ENCODE results near the gene SEC61A1. TPM values are rescaled to one million over a fixed set of nuclear protein-coding genes. Genes with fewer than 3 reads are reported as not detected.

The SEC61A1 gene
- total and polyA plus RNA-seq, 4 donors, result 80.4 to 295 (median 147) TPM

DNA sequence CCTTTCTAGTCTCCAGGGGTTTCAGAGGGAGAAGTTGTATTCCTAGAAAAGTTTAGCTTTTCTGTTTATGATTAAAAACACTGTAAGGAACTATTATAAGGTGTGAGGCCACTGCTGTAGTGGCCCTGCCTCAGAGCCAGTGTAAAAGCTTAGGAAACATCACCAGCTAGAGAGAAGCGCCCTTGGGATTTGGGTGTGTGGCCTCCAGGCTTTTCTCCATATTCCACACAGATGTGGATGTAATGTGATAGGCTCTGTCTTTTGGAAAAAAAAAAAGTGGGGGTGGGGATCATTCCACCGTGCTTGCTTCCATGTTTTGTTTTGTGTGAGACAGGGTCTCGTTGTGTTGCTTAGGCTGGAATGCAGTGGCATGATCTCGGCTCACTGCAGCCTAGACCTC is 13.9 kb downstream of the SEC61A1 start:
- Histone ChIP-seq H3K4me3 (ENCODE audit: low read depth in 1 of 3, low read length in 3 of 3) (no peak overlapping the region), H3K27me3 (ENCODE audit: control insufficient read depth in 4 of 4, insufficient read depth in 4 of 4, low read length in 3 of 4) (no peaks in the 10 kb centered on the region), H3K9me3 (ENCODE audit: control insufficient read depth in 4 of 4, low read length in 3 of 4) (no peaks in the 10 kb centered on the region), H3K36me3 (ENCODE audit: control insufficient read depth in 4 of 4, insufficient read depth in 3 of 4, low read depth in 1 of 4, low read length in 3 of 4) (peaks cover 39 to 90% (median 85%) of the 10 kb centered on the region in 4 donors), H3K4me1 (ENCODE audit: control insufficient read depth in 4 of 4, insufficient read depth in 4 of 4, low read length in 3 of 4) (peaks cover 0 to 36% (median 26%) of the 10 kb centered on the region in 4 donors), H3K27ac (ENCODE audit: low read depth in 1 of 2, low read length in 2 of 2) (no peak overlapping the region), H3K9ac (ENCODE audit: low read depth in 1 of 2, low read length in 2 of 2) (no peak overlapping the region)
- WGBS, result 95% methylated on average over 4 of the region's 4 CpGs
- no peak for DNase-seq (ENCODE audit: low spot score)
- TF ChIP-seq, protein P1, sequence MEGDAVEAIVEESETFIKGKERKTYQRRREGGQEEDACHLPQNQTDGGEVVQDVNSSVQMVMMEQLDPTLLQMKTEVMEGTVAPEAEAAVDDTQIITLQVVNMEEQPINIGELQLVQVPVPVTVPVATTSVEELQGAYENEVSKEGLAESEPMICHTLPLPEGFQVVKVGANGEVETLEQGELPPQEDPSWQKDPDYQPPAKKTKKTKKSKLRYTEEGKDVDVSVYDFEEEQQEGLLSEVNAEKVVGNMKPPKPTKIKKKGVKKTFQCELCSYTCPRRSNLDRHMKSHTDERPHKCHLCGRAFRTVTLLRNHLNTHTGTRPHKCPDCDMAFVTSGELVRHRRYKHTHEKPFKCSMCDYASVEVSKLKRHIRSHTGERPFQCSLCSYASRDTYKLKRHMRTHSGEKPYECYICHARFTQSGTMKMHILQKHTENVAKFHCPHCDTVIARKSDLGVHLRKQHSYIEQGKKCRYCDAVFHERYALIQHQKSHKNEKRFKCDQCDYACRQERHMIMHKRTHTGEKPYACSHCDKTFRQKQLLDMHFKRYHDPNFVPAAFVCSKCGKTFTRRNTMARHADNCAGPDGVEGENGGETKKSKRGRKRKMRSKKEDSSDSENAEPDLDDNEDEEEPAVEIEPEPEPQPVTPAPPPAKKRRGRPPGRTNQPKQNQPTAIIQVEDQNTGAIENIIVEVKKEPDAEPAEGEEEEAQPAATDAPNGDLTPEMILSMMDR (IDR thresholded peaks at IDR 0.05; ENCODE audit: low read depth, low read length, missing input control), result no peak

DNA sequence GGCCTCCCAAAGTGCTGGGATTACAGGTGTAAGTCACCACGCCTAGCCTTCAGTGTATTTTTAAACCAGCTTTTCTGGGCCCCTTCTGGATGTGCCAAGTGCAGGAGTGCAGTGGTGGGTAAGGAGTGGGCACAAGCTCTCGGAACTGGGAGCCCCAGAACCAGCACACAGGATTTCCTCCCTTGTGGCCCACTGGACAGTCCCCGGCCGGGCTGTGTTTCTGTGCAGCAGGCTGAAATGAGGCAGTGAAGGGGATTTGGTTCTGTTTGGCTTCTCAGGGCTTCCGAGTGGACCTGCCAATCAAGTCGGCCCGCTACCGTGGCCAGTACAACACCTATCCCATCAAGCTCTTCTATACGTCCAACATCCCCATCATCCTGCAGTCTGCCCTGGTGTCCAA is 14.4 kb downstream of the SEC61A1 start:
- peaks cover 0 to 42% (median 31%) of the 10 kb centered on the region in 4 donors for H3K4me1 ChIP-seq (ENCODE audit: control insufficient read depth in 4 of 4, insufficient read depth in 4 of 4, low read length in 3 of 4)
- H3K27me3 ChIP-seq (ENCODE audit: control insufficient read depth in 4 of 4, insufficient read depth in 4 of 4, low read length in 3 of 4), result no peaks in the 10 kb centered on the region
- no peak overlapping the region for H3K4me3 ChIP-seq (ENCODE audit: low read depth in 1 of 3, low read length in 3 of 3)
- H3K36me3 ChIP-seq (ENCODE audit: control insufficient read depth in 4 of 4, insufficient read depth in 3 of 4, low read depth in 1 of 4, low read length in 3 of 4), result peaks cover 39 to 88% (median 79%) of the 10 kb centered on the region in 4 donors
- no peak overlapping the region for H3K27ac ChIP-seq (ENCODE audit: low read depth in 1 of 2, low read length in 2 of 2)
- no peak for DNase-seq (ENCODE audit: low spot score)
- H3K9me3 ChIP-seq (ENCODE audit: control insufficient read depth in 4 of 4, low read length in 3 of 4), result no peaks in the 10 kb centered on the region
- 95% methylated on average over 9 of the region's 9 CpGs for WGBS
- no peak for TF ChIP-seq RAD21 (IDR thresholded peaks at IDR 0.05)
- no peak for TF ChIP-seq FOXA1 (IDR thresholded peaks at IDR 0.05)
- no peak for TF ChIP-seq ATF3 (IDR thresholded peaks at IDR 0.05)
- TF ChIP-seq NR2F2 (IDR thresholded peaks at IDR 0.05), result no peak
- TF ChIP-seq, protein P2, sequence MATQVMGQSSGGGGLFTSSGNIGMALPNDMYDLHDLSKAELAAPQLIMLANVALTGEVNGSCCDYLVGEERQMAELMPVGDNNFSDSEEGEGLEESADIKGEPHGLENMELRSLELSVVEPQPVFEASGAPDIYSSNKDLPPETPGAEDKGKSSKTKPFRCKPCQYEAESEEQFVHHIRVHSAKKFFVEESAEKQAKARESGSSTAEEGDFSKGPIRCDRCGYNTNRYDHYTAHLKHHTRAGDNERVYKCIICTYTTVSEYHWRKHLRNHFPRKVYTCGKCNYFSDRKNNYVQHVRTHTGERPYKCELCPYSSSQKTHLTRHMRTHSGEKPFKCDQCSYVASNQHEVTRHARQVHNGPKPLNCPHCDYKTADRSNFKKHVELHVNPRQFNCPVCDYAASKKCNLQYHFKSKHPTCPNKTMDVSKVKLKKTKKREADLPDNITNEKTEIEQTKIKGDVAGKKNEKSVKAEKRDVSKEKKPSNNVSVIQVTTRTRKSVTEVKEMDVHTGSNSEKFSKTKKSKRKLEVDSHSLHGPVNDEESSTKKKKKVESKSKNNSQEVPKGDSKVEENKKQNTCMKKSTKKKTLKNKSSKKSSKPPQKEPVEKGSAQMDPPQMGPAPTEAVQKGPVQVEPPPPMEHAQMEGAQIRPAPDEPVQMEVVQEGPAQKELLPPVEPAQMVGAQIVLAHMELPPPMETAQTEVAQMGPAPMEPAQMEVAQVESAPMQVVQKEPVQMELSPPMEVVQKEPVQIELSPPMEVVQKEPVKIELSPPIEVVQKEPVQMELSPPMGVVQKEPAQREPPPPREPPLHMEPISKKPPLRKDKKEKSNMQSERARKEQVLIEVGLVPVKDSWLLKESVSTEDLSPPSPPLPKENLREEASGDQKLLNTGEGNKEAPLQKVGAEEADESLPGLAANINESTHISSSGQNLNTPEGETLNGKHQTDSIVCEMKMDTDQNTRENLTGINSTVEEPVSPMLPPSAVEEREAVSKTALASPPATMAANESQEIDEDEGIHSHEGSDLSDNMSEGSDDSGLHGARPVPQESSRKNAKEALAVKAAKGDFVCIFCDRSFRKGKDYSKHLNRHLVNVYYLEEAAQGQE (IDR thresholded peaks at IDR 0.05), result no peak
- TF ChIP-seq, protein P1 (IDR thresholded peaks at IDR 0.05; ENCODE audit: low read depth, low read length, missing input control), result no peak
- TF ChIP-seq TAF1 (conservative IDR thresholded peaks at IDR 0.05), result no peak
- H3K9ac ChIP-seq (ENCODE audit: low read depth in 1 of 2, low read length in 2 of 2), result no peak overlapping the region

- no peaks in the 10 kb centered on the region for H3K27me3 ChIP-seq (ENCODE audit: control insufficient read depth in 4 of 4, insufficient read depth in 4 of 4, low read length in 3 of 4)
- H3K4me1 ChIP-seq (ENCODE audit: control insufficient read depth in 4 of 4, insufficient read depth in 4 of 4, low read length in 3 of 4), result peaks cover 0 to 50% (median 39%) of the 10 kb centered on the region in 4 donors
- H3K9me3 ChIP-seq (ENCODE audit: control insufficient read depth in 4 of 4, low read length in 3 of 4), result no peaks in the 10 kb centered on the region
- no peak overlapping the region for H3K9ac ChIP-seq (ENCODE audit: low read depth in 1 of 2, low read length in 2 of 2)
- no peak overlapping the region for H3K4me3 ChIP-seq (ENCODE audit: low read depth in 1 of 3, low read length in 3 of 3)
- WGBS, result 83% methylated on average over 7 of the region's 7 CpGs
- H3K27ac ChIP-seq (ENCODE audit: low read depth in 1 of 2, low read length in 2 of 2), result no peak overlapping the region
- H3K36me3 ChIP-seq (ENCODE audit: control insufficient read depth in 4 of 4, insufficient read depth in 3 of 4, low read depth in 1 of 4, low read length in 3 of 4), result peaks cover 36 to 83% (median 72%) of the 10 kb centered on the region in 4 donors
- DNase-seq (ENCODE audit: low spot score), result no peak
- TF ChIP-seq FOXA2 (IDR thresholded peaks at IDR 0.05) (no peak), RAD21 (IDR thresholded peaks at IDR 0.05) (no peak), GABPA (IDR thresholded peaks at IDR 0.05 in 1 of 2, conservative IDR thresholded peaks at IDR 0.05 in 1 of 2) (no peak), JUND (IDR thresholded peaks at IDR 0.05) (no peak), FOXA1 (IDR thresholded peaks at IDR 0.05) (no peak), ZBTB33 (IDR thresholded peaks at IDR 0.05) (no peak), TAF1 (conservative IDR thresholded peaks at IDR 0.05) (no peak), RXRA (IDR thresholded peaks at IDR 0.05) (no peak), HNF4A (conservative IDR thresholded peaks at IDR 0.05) (no peak)
- TF ChIP-seq, protein P1 (IDR thresholded peaks at IDR 0.05; ENCODE audit: low read depth, low read length, missing input control), result no peak
- TF ChIP-seq, protein P3, sequence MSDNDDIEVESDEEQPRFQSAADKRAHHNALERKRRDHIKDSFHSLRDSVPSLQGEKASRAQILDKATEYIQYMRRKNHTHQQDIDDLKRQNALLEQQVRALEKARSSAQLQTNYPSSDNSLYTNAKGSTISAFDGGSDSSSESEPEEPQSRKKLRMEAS (IDR thresholded peaks at IDR 0.05), result no peak
Observed at GRCh38 chr3:128067489-128067888, 15.3 kb downstream of the SEC61A1 start.
